GM21529 (cell line): ENCODE measurements around the gene TEX101.
"Not testable (repeated sequence)": the region's sequence is repeated elsewhere in the genome, so short reads cannot be mapped to it uniquely, and the experiment has no call there.

Experiments
- ATAC-seq: cut with Tn5 transposase; IDR thresholded peaks from one replicate; pipeline ENCODE4 v1.9.1; 2021; ENCODE audit not compliant: unreplicated experiment

TEX101 gene

GRCh38 chr19:43416951-43417623, 2.4 kb downstream of the TEX101 start:
- ATAC-seq, result no peak

- no peak for ATAC-seq
Measured at GRCh38 chr19:43420954-43421353, 6.3 kb downstream of the TEX101 start.

GRCh38 chr19:43422000-43422688, 7.5 kb downstream of the TEX101 start:
- no peak for ATAC-seq

- no peak for ATAC-seq
Measured at GRCh38 chr19:43422689-43423066, 8.0 kb downstream of the TEX101 start.

GRCh38 chr19:43423779-43424178, 9.1 kb downstream of the TEX101 start:
- ATAC-seq, result no peak

- no peak for ATAC-seq
Measured at GRCh38 chr19:43425567-43426392, 11.1 kb downstream of the TEX101 start.

- ATAC-seq, result no peak
Measured at GRCh38 chr19:43429395-43429794, 14.7 kb downstream of the TEX101 start.

- ATAC-seq, result no peak
Measured at GRCh38 chr19:43430142-43430710, 15.5 kb downstream of the TEX101 start.

GRCh38 chr19:43430976-43431375, 16.3 kb downstream of the TEX101 start:
- ATAC-seq, result no peak

- ATAC-seq, result no peak
Measured at GRCh38 chr19:43433358-43433673, 18.6 kb downstream of the TEX101 start.

- ATAC-seq, result no peak
Measured at GRCh38 chr19:43433689-43434088, 19.0 kb downstream of the TEX101 start.

- ATAC-seq, result no peak
Measured at GRCh38 chr19:43435775-43436174, 21.1 kb downstream of the TEX101 start.

GRCh38 chr19:43437284-43437683, 22.6 kb downstream of the TEX101 start:
- not testable (repeated sequence) for ATAC-seq

- ATAC-seq, result no peak
Measured at GRCh38 chr19:43437712-43438111, 23.0 kb downstream of the TEX101 start.

GRCh38 chr19:43438291-43439031, 23.8 kb downstream of the TEX101 start:
- no peak for ATAC-seq

GRCh38 chr19:43439032-43439708, 24.5 kb downstream of the TEX101 start:
- ATAC-seq, result no peak

- ATAC-seq, result no peak
Measured at GRCh38 chr19:43439709-43440063, 25.0 kb downstream of the TEX101 start.

GRCh38 chr19:43441716-43442115, 27.0 kb downstream of the TEX101 start:
- ATAC-seq, result no peak

GRCh38 chr19:43444091-43444490, 29.4 kb downstream of the TEX101 start:
- not testable (repeated sequence) for ATAC-seq

- no peak for ATAC-seq
Measured at GRCh38 chr19:43444531-43445287, 30.0 kb downstream of the TEX101 start.
